ENCODE measurements around the gene FAM107A. TPM values are rescaled to one million over a fixed set of nuclear protein-coding genes. Genes with fewer than 3 reads are reported as not detected.

Gene FAM107A
- total RNA-seq, 6 experiments from 2014 or later, result 0.33 to 3.6 (median 1.6) TPM

DNA sequence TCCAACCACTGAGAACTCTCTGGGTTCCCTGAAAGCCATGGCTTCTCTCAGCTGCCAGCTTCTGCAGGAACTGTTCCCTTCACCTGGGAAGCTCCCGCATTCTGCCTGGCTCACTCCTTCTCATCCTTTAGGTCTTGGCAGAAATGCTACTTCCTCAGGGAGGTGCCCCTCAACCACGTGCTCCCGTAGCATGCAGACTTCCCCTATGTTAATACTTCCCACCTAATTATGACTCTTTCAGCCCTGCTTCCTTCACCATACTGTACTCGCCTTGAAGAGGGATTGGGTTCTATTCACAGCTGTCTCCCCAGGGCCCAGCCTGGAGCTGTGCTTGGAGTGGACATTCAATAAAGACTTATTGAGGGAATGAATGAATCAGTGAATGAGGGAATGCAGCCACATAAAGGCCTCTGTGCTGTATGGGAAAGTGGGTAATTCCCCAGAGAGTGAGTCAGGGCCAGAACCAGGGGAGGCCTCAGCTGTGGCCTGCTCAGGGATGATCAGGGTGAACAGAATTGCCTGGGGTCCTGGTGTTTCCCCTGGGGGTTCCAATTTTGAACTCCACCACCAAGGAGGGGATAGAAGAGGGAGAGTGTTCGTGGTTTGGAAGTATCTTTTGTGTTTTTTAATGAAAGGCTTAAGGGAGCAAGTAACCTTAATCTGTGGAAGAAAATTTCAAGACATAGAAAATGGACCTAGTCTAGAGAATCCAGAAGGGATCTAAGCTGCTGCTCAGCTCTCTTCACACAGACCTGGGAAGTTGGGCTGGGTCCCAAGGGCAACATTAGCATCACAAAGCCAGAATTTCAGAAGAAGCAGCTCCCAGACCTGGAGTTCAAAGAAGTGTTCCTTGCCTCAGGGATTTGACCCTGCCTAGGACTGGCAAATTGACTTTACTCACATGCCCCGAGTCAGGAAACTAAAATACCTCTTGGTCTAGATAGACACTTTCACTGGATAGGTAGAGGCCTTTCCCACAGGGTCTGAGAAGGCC, 14.6 kb upstream of the FAM107A start:
- no peak overlapping the region for H3K4me3 ChIP-seq
- H3K4me1 ChIP-seq, result peaks cover 0 to 15% (median 5%) of the 10 kb centered on the region in 4 donors
- intact Hi-C loops (cut with DNase I), result no loop called here
- DNase-seq (no peak), ATAC-seq (no peak)
- no peaks in the 10 kb centered on the region for H3K27me3 ChIP-seq
- TF ChIP-seq POLR2A (IDR thresholded peaks at IDR 0.05), result no peak
- TF ChIP-seq, protein P1, sequence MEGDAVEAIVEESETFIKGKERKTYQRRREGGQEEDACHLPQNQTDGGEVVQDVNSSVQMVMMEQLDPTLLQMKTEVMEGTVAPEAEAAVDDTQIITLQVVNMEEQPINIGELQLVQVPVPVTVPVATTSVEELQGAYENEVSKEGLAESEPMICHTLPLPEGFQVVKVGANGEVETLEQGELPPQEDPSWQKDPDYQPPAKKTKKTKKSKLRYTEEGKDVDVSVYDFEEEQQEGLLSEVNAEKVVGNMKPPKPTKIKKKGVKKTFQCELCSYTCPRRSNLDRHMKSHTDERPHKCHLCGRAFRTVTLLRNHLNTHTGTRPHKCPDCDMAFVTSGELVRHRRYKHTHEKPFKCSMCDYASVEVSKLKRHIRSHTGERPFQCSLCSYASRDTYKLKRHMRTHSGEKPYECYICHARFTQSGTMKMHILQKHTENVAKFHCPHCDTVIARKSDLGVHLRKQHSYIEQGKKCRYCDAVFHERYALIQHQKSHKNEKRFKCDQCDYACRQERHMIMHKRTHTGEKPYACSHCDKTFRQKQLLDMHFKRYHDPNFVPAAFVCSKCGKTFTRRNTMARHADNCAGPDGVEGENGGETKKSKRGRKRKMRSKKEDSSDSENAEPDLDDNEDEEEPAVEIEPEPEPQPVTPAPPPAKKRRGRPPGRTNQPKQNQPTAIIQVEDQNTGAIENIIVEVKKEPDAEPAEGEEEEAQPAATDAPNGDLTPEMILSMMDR (IDR thresholded peaks at IDR 0.05), result no peak
- no peak overlapping the region for H3K27ac ChIP-seq
- H3K36me3 ChIP-seq, result no peaks in the 10 kb centered on the region
- 75% methylated on average over 6 of the region's 6 CpGs for WGBS (ENCODE audit: insufficient coverage, low coverage, low lambda C conversion rate, missing lambda C conversion rate)
- H3K9me3 ChIP-seq, result no peaks in the 10 kb centered on the region

DNA sequence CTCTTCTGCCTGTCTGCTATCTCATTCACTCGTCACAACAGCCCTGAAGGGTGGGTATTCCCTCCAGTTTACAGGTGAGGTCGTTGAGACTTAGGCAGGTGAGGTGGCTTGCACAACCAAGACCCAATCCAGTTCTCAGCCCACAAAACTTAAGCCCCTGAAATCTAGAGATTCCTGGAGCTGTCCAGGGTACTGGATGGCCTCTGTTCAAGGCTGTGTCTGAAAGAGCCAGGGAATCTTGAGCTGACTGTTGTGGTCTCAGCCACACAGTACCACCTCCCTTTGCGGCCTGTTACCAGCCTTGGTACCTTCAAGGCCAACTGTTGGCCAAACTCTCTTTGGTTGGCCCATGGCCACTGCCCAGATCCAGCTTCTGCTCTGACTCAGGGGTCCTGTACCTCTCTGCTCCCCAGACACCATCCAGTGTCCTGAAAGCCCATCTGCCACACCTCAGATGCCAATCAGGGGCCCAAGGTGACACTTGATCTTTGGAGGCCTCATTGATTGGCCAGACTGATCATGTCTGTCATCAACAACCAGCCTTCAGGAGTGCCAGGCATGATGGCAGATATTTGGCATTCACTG, 10.9 kb upstream of the FAM107A start:
- 47% methylated on average over 2 of the region's 3 CpGs for WGBS (ENCODE audit: insufficient coverage, low coverage, low lambda C conversion rate, missing lambda C conversion rate)
- no peaks in the 10 kb centered on the region for H3K4me1 ChIP-seq
- ATAC-seq, result no peak
- TF ChIP-seq, protein P1 (IDR thresholded peaks at IDR 0.05), result no peak
- TF ChIP-seq POLR2A (IDR thresholded peaks at IDR 0.05), result no peak
- no peak overlapping the region for H3K4me3 ChIP-seq
- no peak overlapping the region for H3K27ac ChIP-seq
- no peak for DNase-seq
- intact Hi-C loops (cut with DNase I), result no loop called here
- no peaks in the 10 kb centered on the region for H3K36me3 ChIP-seq
- no peaks in the 10 kb centered on the region for H3K27me3 ChIP-seq
- H3K9me3 ChIP-seq, result no peaks in the 10 kb centered on the region

DNA sequence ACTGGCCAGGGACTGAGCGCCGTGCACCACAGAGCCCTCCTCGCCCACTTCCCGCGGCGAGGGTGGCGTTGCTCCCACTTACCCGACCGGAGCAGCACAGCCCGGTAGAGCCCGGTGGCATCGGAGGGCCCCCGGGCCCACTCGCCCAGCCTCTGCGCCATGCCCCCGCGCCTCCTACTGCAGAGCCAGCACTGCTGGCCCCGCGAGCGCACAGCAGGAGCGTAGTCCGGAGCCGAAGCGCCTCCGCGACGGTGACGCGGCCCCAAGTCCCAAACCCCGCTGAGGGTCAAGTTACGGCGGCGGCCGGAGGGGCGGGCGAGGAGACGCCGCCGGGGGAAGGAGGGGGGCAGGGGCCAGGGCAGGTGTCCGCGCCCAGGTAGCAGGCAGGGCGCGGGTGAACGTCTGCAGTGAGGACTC, 9.6 kb upstream of the FAM107A start:
- no peak overlapping the region for H3K4me3 ChIP-seq
- H3K27ac ChIP-seq, result no peak overlapping the region
- WGBS (ENCODE audit: insufficient coverage, low coverage, low lambda C conversion rate, missing lambda C conversion rate), result 0% methylated on average over 7 of the region's 44 CpGs

DNA sequence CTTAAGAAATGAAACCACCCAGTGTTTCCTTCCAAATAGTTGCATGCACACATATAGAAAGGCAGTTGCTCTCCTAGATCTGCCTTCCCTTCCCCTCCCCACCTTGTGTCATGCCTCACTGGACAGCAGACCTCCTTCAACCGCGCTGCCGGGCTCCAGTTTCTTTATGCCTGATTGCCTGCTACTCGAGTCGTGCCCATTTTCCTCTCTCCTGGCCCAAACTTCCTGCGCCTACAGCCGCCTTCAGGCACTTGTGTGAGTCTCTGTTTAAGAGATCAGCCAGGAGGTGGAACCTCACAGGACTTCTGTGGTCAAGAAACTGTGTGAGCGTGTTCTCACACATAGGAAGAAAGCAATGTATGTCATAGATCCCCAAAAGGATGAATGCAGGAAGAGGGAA, 8.8 kb upstream of the FAM107A start:
- intact Hi-C loops (cut with DNase I), result no loop called here
- no peak for TF ChIP-seq POLR2A (IDR thresholded peaks at IDR 0.05)
- TF ChIP-seq, protein P1 (IDR thresholded peaks at IDR 0.05), result no peak
- DNase-seq, result no peak

More for the DNA sequence above, 9.6 kb upstream of the FAM107A start:
- H3K27me3 ChIP-seq, result no peaks in the 10 kb centered on the region
- H3K36me3 ChIP-seq, result no peaks in the 10 kb centered on the region
- no peaks in the 10 kb centered on the region for H3K9me3 ChIP-seq
- TF ChIP-seq, protein P1 (IDR thresholded peaks at IDR 0.05), result no peak
- TF ChIP-seq POLR2A (IDR thresholded peaks at IDR 0.05), result no peak
- DNase-seq (no peak), ATAC-seq (no peak)
- no peaks in the 10 kb centered on the region for H3K4me1 ChIP-seq
- intact Hi-C loops (cut with DNase I), result no loop called here

More for the DNA sequence above, 8.8 kb upstream of the FAM107A start:
- Histone ChIP-seq H3K27ac (no peak overlapping the region), H3K9me3 (no peaks in the 10 kb centered on the region), H3K4me1 (no peaks in the 10 kb centered on the region), H3K4me3 (no peak overlapping the region), H3K36me3 (no peaks in the 10 kb centered on the region), H3K27me3 (no peaks in the 10 kb centered on the region)
- ATAC-seq, result no peak
- 62% methylated on average over 8 of the region's 8 CpGs for WGBS (ENCODE audit: insufficient coverage, low coverage, low lambda C conversion rate, missing lambda C conversion rate)
